Colonic mucosa (tissue), 4 donors: Measurements from ENCODE around the gene CREBL2. TPM values are rescaled to one million over a fixed set of nuclear protein-coding genes. Genes with fewer than 3 reads are reported as not detected.
"Not testable (repeated sequence)": the region's sequence is repeated elsewhere in the genome, so short reads cannot be mapped to it uniquely, and the experiment has no call there.

Source experiments
- DNase-seq: peaks from one replicate; pipeline ENCODE4 v3.0.0-alpha.2; 2020
- H3K27ac ChIP-seq: fragments of 200-600 bp; one replicate; pipeline ENCODE4 v1.8.0; 2021
- H3K27me3 ChIP-seq: fragments of 200-600 bp; one replicate; pipeline ENCODE4 v1.8.0; 2021
- H3K36me3 ChIP-seq: fragments of 200-600 bp; one replicate; pipeline ENCODE4 v1.8.0; 2021
- H3K4me1 ChIP-seq: fragments of 200-600 bp; one replicate; pipeline ENCODE4 v1.8.0; 2021; ENCODE audit warnings: mild to moderate bottlenecking
- H3K4me3 ChIP-seq: fragments of 200-600 bp; one replicate; pipeline ENCODE4 v1.8.0; 2021
- H3K9ac ChIP-seq, 2 donors: one replicate each; pipeline ENCODE4 v1.7.0; 2013; ENCODE audit warnings: control low read depth in 2 of 2, low read depth in 2 of 2, low read length in 2 of 2
- H3K9me3 ChIP-seq: fragments of 200-600 bp; one replicate; pipeline ENCODE4 v1.8.0; 2021
- intact Hi-C: fragments of 100-400 bp; cut with DNase I; formaldehyde crosslinking; loops from one replicate; pipeline ENCODE4 v1.14.1; 2022
- total RNA-seq, 2 donors: library from RNA; stranded (reverse); fragmentation: NEBNext Ultra II Directional in 1 of 2; extraction: Animal tissue kit (Norgen Biotek cat#: 25700) in 1 of 2; gene quantifications; one replicate each; pipeline ENCODE4 v1.2.1, GENCODE V29; 2021
- TF ChIP-seq, protein P1 (sequence below): fragments of 200-600 bp; IDR thresholded peaks from one replicate; pipeline ENCODE4 v1.8.0; 2022; ENCODE audit warnings: antibody characterized with exemption, mild to moderate bottlenecking
- donor health status: healthy.
- donor health status: DM: no; HTN: no; CAD: no.
- donor health status: DM: no; HTN: no; CAD: no.

Gene CREBL2
- total RNA-seq, 2 donors from 2014 or later = 18.6 to 28.9 TPM

DNA sequence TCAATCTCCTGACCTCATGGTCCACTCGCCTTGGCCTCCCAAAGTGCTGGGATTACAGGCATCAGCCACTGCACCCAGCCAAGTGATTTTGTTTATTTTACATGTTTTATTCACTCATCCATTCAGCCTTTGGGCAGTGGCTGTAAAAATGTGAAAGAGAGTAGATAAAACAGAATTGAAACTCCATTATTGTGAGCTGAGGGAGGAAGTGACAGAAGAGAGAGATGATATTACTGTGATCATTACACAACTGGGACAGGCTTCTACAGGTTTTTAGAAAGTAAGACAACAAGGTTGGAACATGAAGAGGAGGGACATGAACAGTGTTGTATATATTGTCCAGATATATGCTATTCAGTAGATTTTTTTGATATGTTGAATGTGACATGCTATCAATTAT lies 25.0 kb downstream of the CREBL2 start:
- H3K4me3 ChIP-seq = no peak overlapping the region
- no peaks in the 10 kb centered on the region for H3K36me3 ChIP-seq
- H3K27ac ChIP-seq = no peak overlapping the region
- intact Hi-C loops = no loop called here
- TF ChIP-seq, protein P1, sequence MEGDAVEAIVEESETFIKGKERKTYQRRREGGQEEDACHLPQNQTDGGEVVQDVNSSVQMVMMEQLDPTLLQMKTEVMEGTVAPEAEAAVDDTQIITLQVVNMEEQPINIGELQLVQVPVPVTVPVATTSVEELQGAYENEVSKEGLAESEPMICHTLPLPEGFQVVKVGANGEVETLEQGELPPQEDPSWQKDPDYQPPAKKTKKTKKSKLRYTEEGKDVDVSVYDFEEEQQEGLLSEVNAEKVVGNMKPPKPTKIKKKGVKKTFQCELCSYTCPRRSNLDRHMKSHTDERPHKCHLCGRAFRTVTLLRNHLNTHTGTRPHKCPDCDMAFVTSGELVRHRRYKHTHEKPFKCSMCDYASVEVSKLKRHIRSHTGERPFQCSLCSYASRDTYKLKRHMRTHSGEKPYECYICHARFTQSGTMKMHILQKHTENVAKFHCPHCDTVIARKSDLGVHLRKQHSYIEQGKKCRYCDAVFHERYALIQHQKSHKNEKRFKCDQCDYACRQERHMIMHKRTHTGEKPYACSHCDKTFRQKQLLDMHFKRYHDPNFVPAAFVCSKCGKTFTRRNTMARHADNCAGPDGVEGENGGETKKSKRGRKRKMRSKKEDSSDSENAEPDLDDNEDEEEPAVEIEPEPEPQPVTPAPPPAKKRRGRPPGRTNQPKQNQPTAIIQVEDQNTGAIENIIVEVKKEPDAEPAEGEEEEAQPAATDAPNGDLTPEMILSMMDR = no peak
- no peak overlapping the region for H3K9ac ChIP-seq
- no peaks in the 10 kb centered on the region for H3K9me3 ChIP-seq
- H3K27me3 ChIP-seq = no peaks in the 10 kb centered on the region
- no peak for DNase-seq
- H3K4me1 ChIP-seq = no peaks in the 10 kb centered on the region

DNA sequence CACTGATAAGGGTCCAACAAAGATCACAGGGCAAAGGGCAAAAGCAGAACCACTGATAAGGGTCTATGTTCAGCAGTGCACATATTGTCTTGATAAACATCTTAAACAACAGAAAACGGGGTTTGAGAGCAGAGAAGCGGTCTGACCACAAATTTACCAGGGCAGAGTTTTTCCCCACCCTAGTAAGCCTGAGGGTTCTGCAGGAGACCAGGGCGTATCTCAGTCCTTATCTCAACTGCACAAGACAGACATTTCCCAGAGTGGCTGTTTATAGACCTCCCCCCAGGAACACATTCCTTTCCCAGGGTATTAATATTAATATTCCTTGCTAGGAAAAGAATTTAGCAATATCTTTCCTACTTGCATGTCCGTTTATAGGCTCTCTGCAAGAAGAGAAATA lies 28.3 kb downstream of the CREBL2 start:
- H3K27me3 ChIP-seq, intact Hi-C loops, H3K9me3 ChIP-seq, H3K4me3 ChIP-seq, H3K9ac ChIP-seq, H3K36me3 ChIP-seq, H3K4me1 ChIP-seq, DNase-seq, H3K27ac ChIP-seq: not testable (repeated sequence)

- H3K9ac ChIP-seq = no peak overlapping the region
- no peaks in the 10 kb centered on the region for H3K27me3 ChIP-seq
- intact Hi-C loops = no loop called here
- H3K4me3 ChIP-seq = no peak overlapping the region
- H3K9me3 ChIP-seq = no peaks in the 10 kb centered on the region
- DNase-seq = no peak
- H3K27ac ChIP-seq = no peak overlapping the region
- H3K36me3 ChIP-seq = no peaks in the 10 kb centered on the region
- no peaks in the 10 kb centered on the region for H3K4me1 ChIP-seq
- TF ChIP-seq, protein P1 = no peak
Measured at GRCh38 chr12:12641650-12642049, 30.0 kb downstream of the CREBL2 start.

DNA sequence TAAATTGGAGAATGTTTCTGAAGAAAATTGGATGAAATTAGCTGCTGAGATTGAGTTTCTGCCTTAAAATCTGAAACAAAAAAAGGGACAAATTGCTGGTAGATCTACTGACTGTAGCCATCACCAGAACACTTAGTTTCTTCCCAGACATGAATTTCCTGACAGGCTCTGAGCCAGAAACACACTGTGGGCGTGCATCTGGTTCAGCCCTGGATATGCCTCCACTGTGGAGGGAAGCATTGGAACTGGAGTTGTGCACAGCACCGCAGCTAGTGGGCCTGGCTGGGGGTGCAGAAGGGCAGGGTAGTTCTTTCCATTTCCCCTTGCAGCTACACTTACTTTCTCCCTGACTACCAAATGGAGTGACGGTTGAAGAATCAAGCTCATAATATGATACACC lies 31.2 kb downstream of the CREBL2 start:
- Histone ChIP-seq H3K36me3 (no peaks in the 10 kb centered on the region), H3K4me3 (no peak overlapping the region), H3K27me3 (no peaks in the 10 kb centered on the region), H3K9ac (no peak overlapping the region), H3K27ac (no peak overlapping the region), H3K4me1 (no peaks in the 10 kb centered on the region), H3K9me3 (no peaks in the 10 kb centered on the region)
- DNase-seq = no peak
- intact Hi-C loops = no loop called here
- TF ChIP-seq, protein P1 = no peak

- no peaks in the 10 kb centered on the region for H3K36me3 ChIP-seq
- TF ChIP-seq, protein P1 = peak; percentile 28
- no peaks in the 10 kb centered on the region for H3K27me3 ChIP-seq
- no peak for DNase-seq
- intact Hi-C loops = no loop called here
- no peak overlapping the region for H3K9ac ChIP-seq
- H3K4me3 ChIP-seq = no peak overlapping the region
- no peaks in the 10 kb centered on the region for H3K9me3 ChIP-seq
- no peak overlapping the region for H3K27ac ChIP-seq
- H3K4me1 ChIP-seq = no peaks in the 10 kb centered on the region
Measured at GRCh38 chr12:12645485-12645884, 33.8 kb downstream of the CREBL2 start.

- DNase-seq, intact Hi-C loops, H3K27ac ChIP-seq, H3K9ac ChIP-seq, H3K27me3 ChIP-seq, H3K36me3 ChIP-seq, H3K4me1 ChIP-seq, H3K4me3 ChIP-seq, H3K9me3 ChIP-seq: not testable (repeated sequence)
Measured at GRCh38 chr12:12645968-12646367, 34.3 kb downstream of the CREBL2 start.
